HG02610 (cell line): ENCODE measurements around the gene ATP5PB.

ENCODE experiments used
- ATAC-seq: cut with Tn5 transposase; IDR thresholded peaks from one replicate; pipeline ENCODE4 v1.9.1; 2021; ENCODE audit warnings: mild to moderate bottlenecking, moderate library complexity; ENCODE audit not compliant: unreplicated experiment

Gene ATP5PB

GRCh38 chr1:111504097-111504496 lies 54.8 kb downstream of the ATP5PB start:
- no peak for ATAC-seq

GRCh38 chr1:111505641-111506119 lies 56.4 kb downstream of the ATP5PB start:
- peak; percentile 74 for ATAC-seq

DNA sequence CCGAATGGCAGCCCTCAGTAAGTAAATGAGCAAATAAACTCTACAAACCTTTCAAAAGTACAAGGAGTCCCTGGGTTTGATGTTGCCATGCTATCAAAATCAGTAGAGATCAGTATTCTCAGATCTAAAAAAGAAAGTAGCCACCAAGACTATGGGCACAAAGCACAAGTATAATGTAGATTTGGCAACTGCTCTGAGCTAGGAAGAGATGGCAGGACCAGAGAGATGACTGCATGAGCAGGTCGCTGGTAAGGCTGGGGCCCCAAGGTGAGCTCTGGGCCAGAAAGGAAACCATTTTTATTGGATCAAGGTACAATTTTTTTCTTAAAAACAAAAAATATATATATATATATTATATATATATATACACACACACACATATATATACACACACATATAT lies 57.3 kb downstream of the ATP5PB start:
- no peak for ATAC-seq

DNA sequence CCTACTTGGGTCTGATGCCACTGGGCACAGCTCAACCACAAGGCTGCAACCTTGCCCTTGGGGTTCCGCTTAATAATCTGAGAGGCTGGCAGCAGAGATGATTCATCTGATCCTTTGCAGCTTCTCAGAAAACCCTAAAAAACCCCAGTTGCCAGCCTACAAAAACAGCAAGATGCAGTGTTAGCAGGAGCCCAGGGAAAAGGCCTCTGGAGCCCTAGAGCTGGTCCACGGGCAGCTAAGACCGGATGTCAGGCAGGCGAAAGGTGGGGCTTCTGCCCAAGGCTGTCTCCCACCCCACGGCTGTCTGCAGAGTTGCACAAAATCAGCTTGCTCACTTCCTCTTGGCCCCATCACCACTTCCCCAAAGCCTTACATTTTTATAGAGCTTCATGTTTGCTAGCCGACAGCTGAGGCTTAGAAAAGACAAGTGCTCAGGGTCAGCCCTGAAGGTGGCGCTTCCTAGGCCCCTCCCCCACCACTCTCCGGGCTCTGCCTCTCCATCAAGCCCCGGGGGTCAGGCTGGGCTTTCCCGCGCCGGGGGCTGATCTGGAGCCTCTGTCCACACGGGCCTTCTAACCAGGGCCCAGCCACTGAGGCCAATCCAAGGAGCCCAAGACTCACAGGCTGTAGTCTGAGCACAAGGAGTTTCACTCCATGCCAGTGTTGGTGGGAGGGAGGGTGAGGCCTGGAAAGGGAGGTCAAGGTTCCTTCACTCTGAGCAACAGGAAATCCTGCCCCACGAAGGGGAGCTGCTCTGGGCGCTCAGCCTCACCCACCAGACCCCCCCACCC lies 58.3 kb downstream of the ATP5PB start:
- ATAC-seq, result peak; percentile 34

DNA sequence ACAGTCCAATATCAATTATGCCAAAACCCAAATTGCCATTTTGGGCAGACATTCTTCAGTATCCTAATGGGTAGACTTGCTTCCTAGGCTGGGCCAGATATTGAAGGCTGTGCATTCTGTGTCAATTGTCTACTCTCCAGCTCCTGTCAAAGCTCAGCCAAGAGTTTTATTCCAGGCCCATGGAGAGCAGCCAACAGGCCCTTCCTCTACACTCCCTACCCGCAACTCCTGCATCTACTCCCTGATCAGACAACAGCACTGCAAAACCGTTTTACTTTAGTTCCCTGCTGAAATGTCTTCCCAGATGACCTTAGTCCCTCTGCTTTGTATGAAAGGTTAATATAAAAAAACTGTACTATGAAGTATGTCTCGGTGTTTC lies 60.7 kb downstream of the ATP5PB start:
- ATAC-seq, result no peak

DNA sequence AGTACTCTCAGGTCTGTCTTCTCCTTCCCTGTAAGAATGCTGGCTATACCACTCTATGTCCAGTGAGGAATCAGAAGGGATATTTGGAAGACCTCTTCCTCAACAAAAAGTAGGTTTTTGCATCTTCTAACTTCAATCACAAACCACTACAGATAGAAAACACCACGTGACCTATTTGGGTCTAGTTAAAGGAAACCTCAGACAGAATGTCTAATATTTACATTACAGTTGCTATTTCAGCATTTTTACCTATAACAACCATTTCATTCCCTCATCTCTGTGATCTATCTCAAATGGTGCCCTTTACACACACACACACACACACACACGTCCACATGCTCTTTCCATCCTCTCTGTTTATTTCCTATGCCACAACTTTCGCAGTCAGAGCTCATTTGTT lies 62.1 kb downstream of the ATP5PB start:
- no peak for ATAC-seq
